OCI-LY1 (cell line): ENCODE results near the gene PARD3B.

Source experiments
- CTCF ChIP-seq: fragments of 200-600 bp; sonication (generic), shearing (Covaris generic); IDR thresholded peaks from 2 replicates; pipeline ENCODE4 v1.5.1; 2017; ENCODE audit warnings: mild to moderate bottlenecking, antibody characterized with exemption, low read length, moderate library complexity, mixed read lengths
- EZH2 ChIP-seq: fragments of 200-600 bp; sonication (generic), shearing (Covaris generic); IDR thresholded peaks from 2 replicates; pipeline ENCODE4 v1.8.0; 2017; ENCODE audit warnings: borderline replicate concordance, mixed run types, mild to moderate bottlenecking, antibody characterized with exemption, low read length, moderate library complexity, mixed read lengths

- TF ChIP-seq EZH2 (no peak), CTCF (no peak)
These were observed 99.9 kb downstream of the PARD3B start for GRCh38 chr2:204645018-204645773.
